GM18505 (cell line): ENCODE results near the gene ZSCAN25.

ENCODE experiments used
- ATAC-seq: cut with Tn5 transposase; IDR thresholded peaks from one replicate; pipeline ENCODE4 v1.9.1; 2021; ENCODE audit not compliant: unreplicated experiment
- POLR2A ChIP-seq: IDR thresholded peaks from 4 replicates; pipeline ENCODE4 v1.6.1; 2011; ENCODE audit warnings: borderline replicate concordance; ENCODE audit not compliant: insufficient read depth, insufficient read length; ENCODE audit errors: extremely low read depth

ZSCAN25 gene

DNA sequence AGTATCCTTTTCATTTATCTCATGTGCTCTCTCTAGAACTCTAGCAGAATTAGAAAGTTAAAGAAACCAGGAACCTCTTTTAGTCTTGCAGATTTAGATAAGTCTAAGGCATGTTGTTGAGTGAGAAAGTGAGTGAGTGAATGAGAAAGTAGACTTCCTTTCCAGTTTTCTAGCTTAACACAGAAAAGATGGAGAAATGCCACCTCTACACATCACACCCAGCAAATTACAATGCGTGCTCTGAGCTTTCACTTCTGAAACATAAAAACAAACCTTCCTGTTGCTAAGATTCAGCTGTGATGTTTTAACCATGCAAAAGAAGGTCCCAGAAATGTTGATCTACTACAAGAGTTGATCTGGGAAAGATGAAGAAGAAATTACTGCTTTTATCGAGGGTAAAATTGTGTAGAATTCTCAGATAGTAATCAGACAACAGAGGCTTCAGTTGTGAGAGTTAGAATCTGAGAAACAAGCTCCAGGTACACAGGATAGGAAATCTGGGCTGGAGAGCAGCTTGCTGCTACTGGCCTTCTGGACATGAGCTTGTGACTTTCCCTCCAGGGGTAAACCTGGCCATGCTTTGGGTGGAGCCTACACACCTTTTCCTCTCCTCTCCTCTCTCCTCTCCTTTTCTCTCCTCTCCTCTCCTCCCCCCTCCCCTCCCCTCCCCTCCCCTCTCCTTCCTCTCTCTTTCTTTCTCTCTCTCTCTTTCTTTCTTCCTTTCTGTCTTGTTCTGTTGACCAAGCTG lies 58.4 kb downstream of the ZSCAN25 start:
- ATAC-seq, result no peak
- TF ChIP-seq POLR2A, result no peak

DNA sequence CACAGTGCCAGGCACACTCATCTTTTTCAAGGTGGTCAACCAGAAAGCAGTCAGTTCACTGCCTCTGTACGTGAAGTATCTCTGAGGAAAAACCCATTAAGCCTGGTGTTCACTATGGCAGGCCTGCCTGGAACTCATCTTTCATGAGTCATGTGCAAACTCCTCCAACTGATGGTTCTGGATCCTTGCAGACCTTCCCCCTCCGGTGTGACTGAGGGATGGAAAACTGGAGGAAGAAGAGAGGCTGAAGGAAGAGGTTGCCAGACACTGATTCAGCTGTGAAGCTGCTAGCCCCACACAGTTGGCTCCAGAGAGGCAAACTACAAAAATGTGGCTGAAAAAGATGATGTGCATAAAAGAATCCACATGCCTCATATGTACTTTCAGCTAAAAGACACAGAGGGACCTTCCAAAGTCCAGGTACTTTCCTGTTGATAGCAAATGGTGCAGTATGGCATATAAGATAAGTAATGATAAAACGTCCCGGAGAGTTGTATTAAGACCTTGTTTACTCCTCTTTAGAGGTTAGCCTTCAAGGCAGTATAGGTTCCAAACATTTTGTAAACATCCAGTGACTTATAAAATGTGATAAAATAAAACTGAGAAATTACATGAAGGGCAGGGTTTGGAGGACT lies 60.4 kb downstream of the ZSCAN25 start:
- ATAC-seq, result no peak
- no peak for TF ChIP-seq POLR2A

DNA sequence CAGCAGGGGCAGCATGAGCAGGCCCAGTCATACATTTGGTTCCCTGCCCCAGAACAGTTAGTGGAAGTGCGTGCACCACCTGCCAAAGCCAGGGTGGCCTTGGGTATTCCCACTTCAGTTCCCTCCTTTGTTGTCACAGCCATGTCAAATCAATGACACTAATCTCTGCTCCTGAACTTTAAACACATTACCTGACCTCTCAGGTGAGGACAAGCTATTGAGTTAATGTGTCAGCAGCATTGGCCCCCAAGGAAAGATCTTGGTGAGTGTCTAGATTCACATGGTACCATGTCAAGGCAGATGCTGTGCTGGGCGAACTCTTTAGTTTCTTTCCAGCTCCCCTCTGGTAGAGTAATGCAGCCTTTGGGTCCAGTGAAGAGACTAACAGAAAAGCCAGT lies 60.9 kb downstream of the ZSCAN25 start:
- no peak for TF ChIP-seq POLR2A
- ATAC-seq, result no peak

DNA sequence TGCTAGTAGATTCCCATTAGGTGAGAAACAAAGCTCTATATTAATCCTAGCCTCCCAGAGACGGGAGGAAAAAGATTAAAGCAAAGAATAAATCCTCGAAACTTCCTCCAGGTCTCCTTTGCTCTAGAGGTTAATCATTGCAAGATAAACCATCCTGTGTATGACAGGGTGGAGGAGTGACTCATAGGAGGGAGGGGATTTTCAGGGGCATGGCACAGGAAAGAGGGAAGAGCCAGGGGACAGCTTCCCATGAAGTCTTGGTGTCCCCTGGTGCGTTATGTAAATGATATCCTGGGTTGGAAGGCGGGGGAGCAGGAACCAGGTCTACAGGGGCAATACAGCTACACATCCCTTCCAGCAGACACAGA lies 62.3 kb downstream of the ZSCAN25 start:
- no peak for ATAC-seq
- no peak for TF ChIP-seq POLR2A

DNA sequence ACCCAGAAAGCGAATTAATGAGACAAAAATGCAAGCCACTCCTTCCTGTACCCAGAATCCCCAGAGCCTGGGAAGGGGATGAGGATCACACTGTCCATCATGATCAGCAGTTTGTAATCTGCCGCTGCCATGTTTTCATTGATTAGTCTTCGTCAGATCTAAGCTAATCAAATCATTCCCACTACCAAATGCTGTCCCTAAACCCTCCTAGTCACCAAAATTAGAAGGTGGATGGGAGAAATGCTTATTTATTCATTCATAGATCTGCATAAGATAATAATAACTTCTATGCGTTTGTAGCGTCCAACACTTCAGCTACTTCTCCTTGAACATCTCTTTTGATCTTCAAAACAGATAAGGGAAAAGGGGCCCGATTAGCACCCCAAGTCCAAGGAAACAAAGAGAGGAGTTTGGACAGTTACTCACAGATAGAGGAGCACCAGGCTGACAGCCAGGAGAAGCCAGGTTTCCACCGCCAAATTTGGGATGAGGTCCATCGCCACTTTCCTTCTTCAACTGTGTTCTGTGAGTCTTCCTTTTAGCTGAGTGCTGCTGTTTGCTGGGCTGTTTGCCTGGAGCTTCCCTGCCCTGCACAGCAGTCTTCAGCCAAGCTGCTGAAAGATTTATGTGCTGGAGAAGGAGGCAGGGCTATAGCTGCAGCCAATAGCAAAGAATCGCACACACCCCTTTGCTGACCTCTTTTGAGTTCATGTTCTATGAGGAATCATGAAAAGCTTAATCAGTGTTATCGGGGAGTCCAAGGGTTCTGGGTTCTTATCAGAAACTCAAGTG lies 62.9 kb downstream of the ZSCAN25 start, which contains the start of gene CYP3A5:
Gene CYP3A5, minus strand, starts transcription at position 597 of the 792 bp plus-strand sequence. Its CDS starts 100 bp downstream, at position 497.
- no peak for TF ChIP-seq POLR2A
- ATAC-seq, result no peak
